CD4-positive, alpha-beta T cell treated with Interleukin-4 for 4 hours (primary cell): ENCODE measurements around the gene TMEM131L.
A peak's percentile ranks its signal among the peaks of the same experiment; 100 is the strongest.

Source experiments
- DNase-seq: peaks from one replicate; pipeline ENCODE4 v3.0.0-alpha.2; 2020

TMEM131L gene

GRCh38 chr4:153476829-153477574 lies 10.8 kb downstream of the TMEM131L start:
- DNase-seq, result no peak

- no peak for DNase-seq
Observed at GRCh38 chr4:153479101-153479500, 12.9 kb downstream of the TMEM131L start.

GRCh38 chr4:153480704-153481103 lies 14.5 kb downstream of the TMEM131L start:
- DNase-seq, result no peak

- DNase-seq, result no peak
Observed at GRCh38 chr4:153481478-153481877, 15.3 kb downstream of the TMEM131L start.

- DNase-seq, result no peak
Observed at GRCh38 chr4:153483432-153484418, 17.6 kb downstream of the TMEM131L start.

GRCh38 chr4:153485359-153485758 lies 19.2 kb downstream of the TMEM131L start:
- no peak for DNase-seq

GRCh38 chr4:153485860-153486259 lies 19.7 kb downstream of the TMEM131L start:
- DNase-seq, result no peak

- DNase-seq, result peak; percentile 61
Observed at GRCh38 chr4:153486281-153487151, 20.4 kb downstream of the TMEM131L start.

- peak; percentile 83 for DNase-seq
Observed at GRCh38 chr4:153488006-153488891, 22.1 kb downstream of the TMEM131L start.

GRCh38 chr4:153489856-153490558 lies 23.8 kb downstream of the TMEM131L start:
- DNase-seq, result no peak

- no peak for DNase-seq
Observed at GRCh38 chr4:153490985-153491483, 24.9 kb downstream of the TMEM131L start.

GRCh38 chr4:153494562-153494961 lies 28.4 kb downstream of the TMEM131L start:
- DNase-seq, result no peak

GRCh38 chr4:153495480-153496193 lies 29.5 kb downstream of the TMEM131L start:
- no peak for DNase-seq

GRCh38 chr4:153497091-153497531 lies 31.0 kb downstream of the TMEM131L start:
- DNase-seq, result peak; percentile 90

GRCh38 chr4:153497988-153498967 lies 32.1 kb downstream of the TMEM131L start:
- peak; percentile 31 for DNase-seq

GRCh38 chr4:153499005-153499404 lies 32.8 kb downstream of the TMEM131L start:
- no peak for DNase-seq

GRCh38 chr4:153501578-153501977 lies 35.4 kb downstream of the TMEM131L start:
- no peak for DNase-seq

GRCh38 chr4:153502584-153502983 lies 36.4 kb downstream of the TMEM131L start:
- DNase-seq, result no peak
